NCI-H146 (cell line): ENCODE results near the gene C19orf25.
A peak's percentile ranks its signal among the peaks of the same experiment; 100 is the strongest.
"Not testable (repeated sequence)": the region's sequence is repeated elsewhere in the genome, so short reads cannot be mapped to it uniquely, and the experiment has no call there.

Experiments used
- DNase-seq: peaks from one replicate; lab custom pipeline; 2025; lab: John Stamatoyannopoulos, UW

Gene C19orf25

DNA sequence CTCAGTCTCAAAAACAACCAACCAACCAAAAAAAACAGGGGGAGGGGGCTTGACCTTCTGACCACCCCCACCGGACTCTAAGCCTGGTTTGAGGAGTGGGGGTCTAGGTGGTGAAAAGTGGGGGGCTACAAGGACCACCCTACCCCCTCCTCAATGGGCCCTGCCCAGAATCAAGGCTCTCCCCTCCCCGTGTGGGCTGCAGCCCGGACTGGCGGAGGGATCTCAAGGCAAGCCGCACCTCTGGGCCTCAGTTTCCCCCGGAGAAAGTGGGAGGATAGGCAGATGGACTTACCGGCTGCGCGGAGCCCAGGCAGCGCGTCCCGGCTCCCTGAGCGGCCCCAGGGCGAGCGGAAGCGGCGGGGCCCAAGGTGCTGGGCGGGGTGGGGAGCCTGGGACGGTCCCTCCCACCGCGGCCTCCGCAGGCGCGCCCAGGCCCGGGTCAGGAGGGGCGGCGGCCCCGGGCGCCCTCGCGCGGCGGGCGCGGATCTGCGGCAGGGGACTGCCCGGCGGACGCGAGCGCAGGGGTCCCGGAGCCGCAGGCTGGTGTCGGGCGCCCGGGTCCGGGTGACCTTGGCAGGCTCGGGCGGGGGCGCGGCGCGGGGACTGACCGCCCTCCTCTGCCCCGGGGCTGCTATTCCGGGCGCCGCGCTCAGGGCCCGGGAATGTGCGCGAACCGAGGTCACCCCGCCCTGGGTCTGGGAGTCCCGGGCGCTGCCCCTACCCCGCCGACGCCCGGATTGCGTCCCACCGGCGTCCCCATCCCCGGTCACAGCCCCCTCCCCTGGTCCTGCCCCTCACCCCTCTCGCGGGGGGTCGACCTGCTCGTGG lies 33.9 kb upstream of the C19orf25 start, which contains the start of gene ADAMTSL5:
Gene ADAMTSL5, minus strand, starts transcription at position 349 of the 828 bp plus-strand sequence. CDS start 2,076 bp downstream, outside the sequence.
- no peak for DNase-seq

GRCh38 chr19:1511318-1512317 lies 32.6 kb upstream of the C19orf25 start:
- DNase-seq, result no peak

- no peak for DNase-seq
These were observed 31.8 kb upstream of the C19orf25 start for GRCh38 chr19:1510807-1511206.

DNA sequence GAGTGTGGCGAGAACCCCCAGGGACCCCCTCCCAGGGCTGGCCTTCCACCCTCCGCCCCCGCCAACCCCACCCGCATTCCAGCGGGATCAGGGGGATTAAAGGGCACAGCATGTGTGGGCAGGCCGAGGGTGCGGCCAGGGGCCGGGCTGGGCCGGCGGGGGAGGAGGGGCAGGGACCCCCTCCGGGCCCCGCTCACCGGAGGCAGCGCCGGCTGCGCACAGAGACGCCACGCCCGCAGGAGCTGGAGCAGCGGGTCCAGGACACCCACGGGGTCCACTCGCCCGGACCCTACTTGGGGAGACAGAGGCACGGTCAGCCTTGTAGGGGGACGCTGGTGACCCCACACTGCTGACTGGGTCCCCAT lies 31.4 kb upstream of the C19orf25 start:
- no peak for DNase-seq

DNA sequence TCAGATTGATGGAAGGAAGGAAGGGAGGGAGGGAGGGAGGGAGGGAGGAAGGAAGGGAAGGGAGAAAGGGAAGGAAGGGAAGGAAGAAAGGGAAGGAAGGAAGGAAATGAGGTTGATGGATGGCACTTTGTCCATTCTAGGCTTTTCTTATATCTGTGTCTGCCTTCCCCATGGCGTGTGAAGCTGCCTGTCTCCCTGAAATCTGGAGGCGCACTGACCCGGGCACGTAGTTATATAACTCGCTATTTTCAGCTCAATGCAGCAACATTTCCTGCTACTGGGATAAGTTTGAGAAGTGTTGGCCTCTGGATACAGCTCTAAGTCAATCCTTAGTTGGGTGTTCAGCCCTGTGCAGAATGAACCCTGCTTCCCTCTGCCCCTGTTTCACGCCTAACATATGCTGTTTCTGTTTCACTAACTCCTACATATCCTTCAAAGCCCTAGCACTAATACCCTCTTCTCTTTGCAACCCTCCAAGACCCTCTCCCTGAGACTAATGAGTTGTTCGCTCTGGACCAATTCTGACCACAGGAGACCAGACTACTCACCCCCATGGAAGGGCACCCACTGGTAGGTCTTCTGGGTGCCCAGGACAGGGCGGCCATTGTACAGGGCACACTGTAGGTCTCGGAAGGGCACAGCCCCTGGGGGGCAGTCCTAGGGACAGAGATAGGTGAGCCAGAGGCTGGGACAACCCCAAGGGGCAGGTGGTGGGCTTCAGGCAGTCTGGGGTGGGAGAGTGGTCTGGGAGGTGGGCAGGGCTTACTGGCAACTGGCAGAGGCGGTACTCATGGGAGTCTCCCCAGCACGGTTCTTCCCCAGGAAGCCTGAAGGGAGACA lies 30.8 kb upstream of the C19orf25 start:
- DNase-seq, result no peak

GRCh38 chr19:1508507-1508856 lies 29.5 kb upstream of the C19orf25 start:
- no peak for DNase-seq

DNA sequence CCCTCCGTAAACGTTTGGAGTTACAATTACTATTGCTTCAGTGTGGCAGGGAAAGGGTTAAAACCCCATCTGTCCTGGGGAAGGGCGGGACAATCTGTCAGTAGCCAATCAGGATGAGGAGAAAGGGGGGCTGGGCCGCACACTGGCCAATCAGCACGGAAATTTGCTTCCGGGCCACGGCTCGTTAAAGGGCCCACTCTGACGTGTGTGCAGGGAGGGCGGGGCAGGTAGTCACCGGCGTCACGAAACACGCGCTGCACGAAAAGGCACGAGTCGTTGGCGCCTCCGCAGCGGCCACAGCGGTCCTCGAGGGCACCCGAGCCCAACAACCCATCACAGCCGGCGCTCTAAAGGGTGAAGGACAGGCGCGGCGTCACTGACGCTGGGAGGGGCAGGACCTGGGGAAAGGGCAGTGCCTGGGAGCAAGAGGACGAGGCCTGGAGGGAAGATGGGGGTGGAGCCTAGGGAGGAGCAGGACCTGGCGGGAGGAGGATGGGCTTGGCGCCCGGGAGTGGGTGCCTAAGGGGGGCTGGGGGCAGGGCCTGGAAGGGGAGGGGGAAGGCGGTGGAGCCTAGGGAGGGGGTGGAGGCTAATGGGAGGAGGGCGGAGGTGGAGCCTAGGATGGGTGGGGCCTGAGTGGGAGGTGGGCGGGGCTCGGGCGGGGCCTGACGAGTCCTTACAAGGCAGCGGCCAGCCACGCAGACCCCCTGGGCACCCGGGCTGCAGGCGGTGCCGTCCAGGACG lies 28.9 kb upstream of the C19orf25 start:
- DNase-seq, result peak; percentile 93

GRCh38 chr19:1507192-1507660 lies 28.2 kb upstream of the C19orf25 start:
- DNase-seq, result no peak

- no peak for DNase-seq
These were observed 27.2 kb upstream of the C19orf25 start for GRCh38 chr19:1505991-1506881.

DNA sequence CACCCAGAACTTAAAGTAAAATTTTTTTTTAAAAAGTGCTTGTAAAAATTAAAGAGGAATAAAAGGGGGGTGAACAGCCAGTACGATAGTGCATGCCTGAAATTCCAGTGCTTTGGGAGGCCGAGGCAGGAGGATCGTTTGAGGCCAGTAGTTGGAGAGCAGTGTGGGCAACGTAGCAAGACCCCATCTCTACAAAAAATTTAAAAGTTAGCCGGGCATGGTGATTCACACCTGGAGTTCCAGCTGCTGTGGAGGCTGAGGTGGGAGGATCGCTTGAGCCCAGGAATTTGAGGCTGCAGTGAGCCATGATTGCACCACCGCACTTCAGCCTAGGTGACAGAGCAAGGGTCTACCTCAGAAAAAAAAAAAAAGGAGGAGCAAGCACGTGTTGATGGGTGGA lies 26.0 kb upstream of the C19orf25 start:
- DNase-seq, result no peak

DNA sequence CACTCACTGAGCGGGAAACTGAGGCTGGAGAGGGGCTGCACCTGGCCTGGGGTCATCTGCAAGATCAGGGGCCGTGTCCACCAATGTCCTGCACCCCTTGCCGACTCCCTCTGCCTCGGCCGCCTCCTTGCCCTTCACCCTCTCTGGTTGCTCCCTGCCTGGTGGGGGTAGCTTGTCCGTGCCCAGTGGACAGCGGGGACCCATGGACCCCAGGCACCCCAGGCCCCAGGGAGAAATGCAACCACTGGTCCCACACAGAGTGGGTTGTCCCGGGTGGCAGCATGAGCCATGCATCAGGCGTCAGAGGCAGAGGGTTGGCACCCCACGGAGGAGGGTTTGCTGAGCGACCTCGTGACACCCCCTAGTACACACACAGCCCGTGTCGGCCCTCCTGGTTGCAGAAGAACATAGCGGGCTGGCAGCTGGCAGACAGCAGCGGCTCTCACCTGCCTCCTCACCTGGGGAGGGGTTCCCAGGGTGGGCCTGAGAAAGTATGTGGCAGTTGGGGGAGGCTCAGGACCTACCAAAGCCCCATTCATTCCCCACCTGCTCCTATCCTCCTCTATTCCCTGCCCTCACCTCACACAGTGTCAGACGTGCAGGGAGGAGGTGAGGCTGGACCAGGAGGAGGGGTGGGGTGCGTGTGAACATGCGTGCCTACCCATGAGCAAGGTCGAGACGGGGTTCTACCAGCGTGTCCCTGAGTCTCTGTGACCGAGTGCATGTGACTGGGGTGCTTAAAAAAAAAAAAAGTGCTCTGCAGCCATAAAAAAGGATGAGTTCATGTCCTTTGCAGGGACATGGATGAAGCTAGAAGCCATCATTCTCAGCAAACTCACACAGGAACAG lies 25.1 kb upstream of the C19orf25 start:
- DNase-seq, result no peak

DNA sequence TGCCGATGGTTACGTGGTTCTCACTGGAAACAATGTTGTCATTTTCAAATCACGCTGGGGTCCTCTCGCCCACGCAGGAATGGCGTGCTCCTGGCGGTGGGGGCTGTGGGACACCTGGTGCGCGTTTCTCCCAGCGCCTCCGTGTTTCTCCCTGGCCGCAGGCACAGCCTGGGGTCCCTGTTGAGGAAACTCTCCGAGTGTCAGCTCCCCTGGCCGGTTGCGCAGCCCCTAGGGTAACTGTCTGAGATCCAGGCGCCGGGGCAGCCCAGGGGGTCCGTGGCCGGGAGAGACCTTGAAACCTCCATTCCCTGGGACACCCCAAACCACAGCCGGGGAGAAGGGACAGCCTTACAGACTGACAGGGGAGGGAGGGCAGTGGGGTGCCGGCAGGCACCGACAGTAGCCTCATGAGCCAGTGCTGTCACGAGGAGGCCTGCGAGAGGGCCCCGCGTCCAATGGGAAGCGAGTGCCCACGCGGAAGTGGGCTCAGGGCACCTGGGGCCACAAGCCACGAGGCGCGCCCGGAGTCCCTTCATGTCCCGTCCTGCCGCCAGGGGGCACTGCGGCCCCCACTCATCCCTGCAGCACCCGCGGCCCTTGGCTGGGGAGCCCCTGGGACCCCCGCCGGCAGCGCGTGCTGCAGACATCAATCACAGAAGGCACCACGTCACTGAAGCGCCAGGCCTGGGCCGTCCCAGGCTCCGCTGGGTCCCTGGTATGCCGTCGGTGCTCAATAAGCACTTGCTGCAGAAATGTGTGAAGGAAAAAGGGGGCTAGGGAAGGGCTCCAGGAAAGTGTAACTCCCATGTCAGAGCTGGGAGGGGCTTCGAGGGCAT lies 24.3 kb upstream of the C19orf25 start:
- DNase-seq, result no peak

- DNase-seq, result no peak
These were observed 23.5 kb upstream of the C19orf25 start for GRCh38 chr19:1502433-1503088.

DNA sequence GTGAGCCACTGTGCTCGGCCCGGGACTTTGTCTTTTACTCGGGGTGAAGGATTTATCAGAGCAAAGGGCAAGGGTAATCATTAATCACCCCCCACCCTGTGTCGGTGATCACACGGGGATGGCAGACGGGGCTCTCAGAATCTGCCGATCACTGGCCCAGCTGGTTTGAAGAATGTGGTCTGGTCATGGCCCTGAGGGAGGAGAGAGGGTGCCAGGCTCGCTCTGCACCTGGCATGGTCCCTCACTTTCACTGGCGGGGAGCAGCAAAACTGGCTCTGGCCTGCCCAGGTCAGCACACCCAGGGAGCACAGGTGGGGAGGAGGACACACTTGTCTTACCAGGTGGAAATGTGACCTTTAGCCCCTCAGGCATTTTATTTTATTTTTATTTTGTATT lies 22.2 kb upstream of the C19orf25 start:
- DNase-seq, result no peak

- not testable (repeated sequence) for DNase-seq
These were observed 20.2 kb upstream of the C19orf25 start for GRCh38 chr19:1499231-1499630.

GRCh38 chr19:1497578-1498235 lies 18.7 kb upstream of the C19orf25 start:
- no peak for DNase-seq
